ENCODE data around the gene DOK5.

GRCh38 chr20:54654450-54654849, 179.1 kb downstream of the DOK5 start:
- TF ChIP-seq CTCF (IDR thresholded peaks at IDR 0.05) (no peak), POLR2A (IDR thresholded peaks at IDR 0.05) (no peak), POLR2AphosphoS5 (IDR thresholded peaks at IDR 0.05) (no peak)
